ENCODE results near the gene SPRR2G. TPM values are rescaled to one million over a fixed set of nuclear protein-coding genes. Genes with fewer than 3 reads are reported as not detected.
"Not testable (repeated sequence)": the region's sequence is repeated elsewhere in the genome, so short reads cannot be mapped to it uniquely, and the experiment has no call there.

Gene SPRR2G
- total RNA-seq, 6 donors from 2014 or later: not detected

- H3K27ac ChIP-seq: no peak overlapping the region
- 61 to 63% methylated on average over 2 of the region's 2 CpGs for WGBS, 2 donors
- TF ChIP-seq POLR2A (IDR thresholded peaks at IDR 0.05) (no peak), POLR2AphosphoS5 (IDR thresholded peaks at IDR 0.05) (no peak), CTCF (IDR thresholded peaks at IDR 0.05) (no peak), EP300 (IDR thresholded peaks at IDR 0.05) (no peak)
- H3K9me3 ChIP-seq: no peaks in the 10 kb centered on the region
- no peaks in the 10 kb centered on the region for H3K36me3 ChIP-seq
- ATAC-seq (ENCODE audit: low FRiP score in 2 of 2) (no peak), DNase-seq (no peak)
- H3K4me3 ChIP-seq: no peak overlapping the region
- no peaks in the 10 kb centered on the region for H3K4me1 ChIP-seq
- H3K27me3 ChIP-seq: no peaks in the 10 kb centered on the region
These were observed 23.4 kb downstream of the SPRR2G start for GRCh38 chr1:153127296-153127695.

DNA sequence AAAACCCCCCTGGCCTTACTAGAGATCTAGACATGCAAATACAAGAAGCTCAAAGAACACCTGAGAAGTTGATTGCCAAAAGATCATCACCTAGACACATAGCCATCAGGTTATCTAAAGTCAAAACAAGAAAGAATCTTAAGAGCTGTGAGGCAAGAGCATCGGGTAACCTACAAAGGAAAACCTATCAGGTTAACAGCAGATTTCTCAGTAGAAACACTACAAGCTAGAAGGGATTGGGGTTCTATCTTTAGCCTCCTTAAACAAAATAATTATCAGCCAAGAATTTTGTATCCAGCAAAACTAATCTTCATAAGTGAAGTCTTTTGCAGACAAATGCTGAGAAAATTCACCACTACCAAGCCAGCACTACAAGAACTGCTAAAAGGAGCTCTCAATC lies 25.2 kb downstream of the SPRR2G start:
- Histone ChIP-seq H3K36me3 (no peaks in the 10 kb centered on the region), H3K27me3 (no peaks in the 10 kb centered on the region), H3K4me3 (no peak overlapping the region), H3K27ac (no peak overlapping the region), H3K4me1 (no peaks in the 10 kb centered on the region), H3K9me3 (no peaks in the 10 kb centered on the region)
- ATAC-seq (ENCODE audit: low FRiP score in 2 of 2): no peak
- TF ChIP-seq EP300 (IDR thresholded peaks at IDR 0.05): no peak
- no peak for TF ChIP-seq CTCF (IDR thresholded peaks at IDR 0.05)
- TF ChIP-seq POLR2AphosphoS5 (IDR thresholded peaks at IDR 0.05): no peak
- no peak for TF ChIP-seq POLR2A (IDR thresholded peaks at IDR 0.05)
- 95 to 97% methylated on average over 1 of the region's 1 CpG for WGBS, 2 donors
- no peak for DNase-seq

- H3K36me3 ChIP-seq; H3K9me3 ChIP-seq; H3K27me3 ChIP-seq; H3K4me1 ChIP-seq; DNase-seq; H3K4me3 ChIP-seq; ATAC-seq (ENCODE audit: low FRiP score in 2 of 2); H3K27ac ChIP-seq: not testable (repeated sequence)
- 80 to 82% methylated on average over 8 of the region's 8 CpGs for WGBS, 2 donors
These were observed 26.9 kb downstream of the SPRR2G start for GRCh38 chr1:153123793-153124192.

DNA sequence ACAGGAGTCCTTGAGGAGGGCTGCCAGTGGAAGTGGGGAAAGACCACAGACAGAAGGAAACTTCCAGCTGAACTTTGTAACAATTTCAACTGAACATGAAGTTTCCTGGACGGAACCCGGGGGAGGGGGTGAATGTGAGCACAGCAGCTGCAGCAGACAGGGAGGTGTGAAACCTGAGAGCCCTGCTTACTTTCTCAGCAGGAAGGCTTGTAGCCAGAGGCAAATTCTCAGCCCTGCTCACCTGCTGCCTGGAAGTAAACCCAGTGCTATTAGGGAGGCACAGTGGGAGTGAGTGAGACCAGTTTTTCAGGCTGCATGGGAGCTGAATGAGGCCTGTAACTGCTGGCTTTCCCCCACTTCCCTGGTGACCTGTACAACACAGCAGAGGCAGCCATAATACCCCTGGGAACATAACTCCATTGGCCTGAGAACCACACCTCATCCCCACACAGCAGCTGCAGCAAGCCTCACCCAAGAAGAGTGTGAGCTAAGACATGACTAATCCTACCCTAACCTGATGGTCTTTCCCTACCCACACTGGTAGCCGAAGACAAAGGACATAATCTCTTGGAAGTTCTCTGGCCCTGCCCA lies 27.8 kb downstream of the SPRR2G start:
- H3K9me3 ChIP-seq: no peaks in the 10 kb centered on the region
- ATAC-seq (ENCODE audit: low FRiP score in 2 of 2) (peak in 1 of 2 donors; percentile 29), DNase-seq (no peak)
- WGBS, 2 donors: 35 to 42% methylated on average over 3 of the region's 3 CpGs
- no peaks in the 10 kb centered on the region for H3K36me3 ChIP-seq
- no peak overlapping the region for H3K27ac ChIP-seq
- no peak overlapping the region for H3K4me3 ChIP-seq
- no peaks in the 10 kb centered on the region for H3K27me3 ChIP-seq
- no peaks in the 10 kb centered on the region for H3K4me1 ChIP-seq
- TF ChIP-seq EP300 (IDR thresholded peaks at IDR 0.05): no peak
- no peak for TF ChIP-seq CTCF (IDR thresholded peaks at IDR 0.05)
- no peak for TF ChIP-seq POLR2A (IDR thresholded peaks at IDR 0.05)
- no peak for TF ChIP-seq POLR2AphosphoS5 (IDR thresholded peaks at IDR 0.05)

DNA sequence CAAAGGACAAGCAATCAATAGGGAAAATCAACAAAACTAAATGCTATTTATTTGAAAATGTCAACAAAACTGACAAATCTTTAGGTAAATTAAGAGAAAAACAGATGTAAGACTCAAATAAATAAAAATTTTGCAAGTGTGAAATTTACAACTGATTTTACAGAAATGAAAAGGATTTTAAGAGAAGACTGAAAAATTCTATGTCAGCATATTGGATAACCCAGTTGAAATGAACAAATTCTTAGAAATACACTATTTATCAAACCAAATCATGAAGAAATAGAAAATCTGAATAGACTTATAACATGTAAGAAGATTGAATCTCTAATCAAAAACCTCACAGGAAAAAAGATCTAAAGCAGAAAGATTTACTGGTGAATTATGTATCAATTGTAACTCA lies 29.7 kb downstream of the SPRR2G start:
- H3K4me1 ChIP-seq: no peaks in the 10 kb centered on the region
- DNase-seq (no peak), ATAC-seq (ENCODE audit: low FRiP score in 2 of 2) (no peak)
- H3K36me3 ChIP-seq: no peaks in the 10 kb centered on the region
- no peak overlapping the region for H3K27ac ChIP-seq
- no peaks in the 10 kb centered on the region for H3K27me3 ChIP-seq
- TF ChIP-seq POLR2A (IDR thresholded peaks at IDR 0.05): no peak
- TF ChIP-seq EP300 (IDR thresholded peaks at IDR 0.05): no peak
- no peaks in the 10 kb centered on the region for H3K9me3 ChIP-seq
- H3K4me3 ChIP-seq: no peak overlapping the region

DNA sequence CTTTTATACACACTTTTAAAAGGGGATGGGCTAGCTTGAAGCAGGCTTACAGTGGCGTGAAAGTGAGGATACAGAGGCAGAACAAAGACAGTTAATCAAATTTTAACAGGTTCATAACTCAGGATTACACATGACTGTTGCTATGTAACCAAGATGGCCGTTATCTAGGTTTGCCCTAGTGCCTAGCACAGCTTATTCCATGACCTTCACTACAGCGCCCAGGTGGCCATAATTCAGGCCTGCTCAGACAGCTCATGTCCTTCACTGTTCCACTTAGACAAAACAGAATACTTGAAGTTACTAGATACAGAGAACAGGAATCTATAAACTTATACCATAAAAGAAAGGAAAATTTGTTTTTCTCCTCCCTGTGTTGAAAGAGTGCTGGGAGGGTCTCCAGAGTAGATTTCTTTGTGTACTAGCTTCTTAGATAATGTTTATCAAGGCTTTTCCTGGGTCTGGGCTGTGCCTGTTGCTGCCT lies 31.2 kb downstream of the SPRR2G start:
- Histone ChIP-seq H3K27me3 (no peaks in the 10 kb centered on the region), H3K36me3 (no peaks in the 10 kb centered on the region), H3K4me1 (no peaks in the 10 kb centered on the region), H3K9me3 (no peaks in the 10 kb centered on the region), H3K4me3 (no peak overlapping the region), H3K27ac (no peak overlapping the region)
- ATAC-seq (ENCODE audit: low FRiP score in 2 of 2) (no peak), DNase-seq (no peak)
- WGBS, 2 donors: 62 to 71% methylated on average over 3 of the region's 3 CpGs
- TF ChIP-seq CTCF (IDR thresholded peaks at IDR 0.05): no peak
- TF ChIP-seq POLR2AphosphoS5 (IDR thresholded peaks at IDR 0.05): no peak
- TF ChIP-seq POLR2A (IDR thresholded peaks at IDR 0.05): no peak
- no peak for TF ChIP-seq EP300 (IDR thresholded peaks at IDR 0.05)

- not testable (repeated sequence) for H3K9me3 ChIP-seq, DNase-seq, H3K4me1 ChIP-seq, H3K27ac ChIP-seq, H3K27me3 ChIP-seq, H3K36me3 ChIP-seq, H3K4me3 ChIP-seq
- ATAC-seq (ENCODE audit: low FRiP score in 2 of 2): peak in 1 of 2 donors; percentile 70
These were observed 35.4 kb downstream of the SPRR2G start for GRCh38 chr1:153115264-153115663.

All from upper lobe of left lung (tissue), 6 donors.